Ovary (tissue), 3 donors: ENCODE data around the gene ATXN10.

Experiments
- CTCF ChIP-seq, 3 donors: fragments of 450-650 bp in 2 of 3; fragments of 200-600 bp in 1 of 3; IDR thresholded peaks; one replicate each; pipeline versions ENCODE4 v1.5.1 to v1.8.0; 2016 to 2022; ENCODE audit warnings: antibody characterized with exemption in 3 of 3, mild to moderate bottlenecking in 1 of 3
- POLR2A ChIP-seq: fragments of 450-650 bp; IDR thresholded peaks from one replicate; pipeline ENCODE4 v1.6.1; 2017; ENCODE audit warnings: antibody characterized with exemption, mild to moderate bottlenecking, moderate library complexity
- donor health status: DM: no; HTN: no; CAD: no.

- TF ChIP-seq CTCF (IDR thresholded peaks at IDR 0.05) (no peak), POLR2A (no peak)
Observed at GRCh38 chr22:45891021-45891421, 219.4 kb downstream of the ATXN10 start.
